Mesothelial cell of epicardium (in vitro differentiated cells): Measurements from ENCODE around the gene CROCC2. TPM values are rescaled to one million over a fixed set of nuclear protein-coding genes. Genes with fewer than 3 reads are reported as not detected.
A peak's percentile ranks its signal among the peaks of the same experiment; 100 is the strongest.

ENCODE experiments used
- DNase-seq, 2 experiments: peaks; one replicate each; pipeline ENCODE4 v3.0.0; 2021; ENCODE audit warnings: low spot score in 2 of 2; ENCODE audit not compliant: unreplicated experiment in 2 of 2
- H3K27ac Mint-ChIP-seq: 2 replicates; pipeline ENCODE4 v1.8.0; 2021; ENCODE audit warnings: mixed read lengths
- H3K27me3 Mint-ChIP-seq: 2 replicates; pipeline ENCODE4 v1.8.0; 2021; ENCODE audit warnings: low read depth, mixed read lengths
- H3K36me3 Mint-ChIP-seq: 2 replicates; pipeline ENCODE4 v1.8.0; 2021; ENCODE audit warnings: mixed read lengths
- H3K4me1 Mint-ChIP-seq: 2 replicates; pipeline ENCODE4 v1.8.0; 2021; ENCODE audit warnings: mixed read lengths
- H3K4me3 Mint-ChIP-seq: 2 replicates; pipeline ENCODE4 v1.8.0; 2021; ENCODE audit warnings: mild to moderate bottlenecking, moderate library complexity, mixed read lengths
- H3K9me3 Mint-ChIP-seq: 2 replicates; pipeline ENCODE4 v1.8.0; 2021; ENCODE audit warnings: mixed read lengths
- total RNA-seq: library from RNA; stranded (reverse); gene quantifications from 3 replicates; pipeline ENCODE4 v1.2.1, GENCODE V29; 2021
- TF ChIP-seq, protein P1 (sequence below): fragments of 200-600 bp; sonication (generic); IDR thresholded peaks from one replicate; pipeline ENCODE4 v1.5.0; 2021; ENCODE audit warnings: antibody characterized with exemption; ENCODE audit not compliant: unreplicated experiment

The CROCC2 gene
- total RNA-seq, 1 donor from 2014 or later, result 0.16 TPM

GRCh38 chr2:240893363-240893844 lies 12.7 kb upstream of the CROCC2 start:
- H3K4me3 Mint-ChIP-seq, result peak overlapping the region; percentile 49
- peaks cover 22% of the 10 kb centered on the region for H3K4me1 Mint-ChIP-seq
- peak in 1 of 2 experiments; percentile 73 for DNase-seq

DNA sequence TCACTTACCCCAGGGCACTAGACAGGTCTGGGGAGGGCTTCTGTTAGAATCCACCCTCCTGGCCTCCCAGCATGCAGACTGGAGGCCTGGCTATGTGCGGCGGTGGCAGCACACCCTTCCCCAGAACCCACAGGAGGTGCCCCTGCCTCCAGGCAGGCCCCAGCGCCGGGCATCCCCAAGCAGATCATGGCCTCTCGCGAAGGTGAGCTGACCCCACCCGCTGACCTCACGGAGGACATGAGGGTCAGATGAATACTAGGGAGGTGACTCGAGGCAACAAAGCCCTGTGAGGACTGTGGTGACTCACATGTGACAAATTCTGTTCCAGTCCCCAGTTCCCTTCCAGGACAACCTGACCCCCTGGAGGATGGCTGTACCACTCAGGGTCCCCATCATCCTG lies 12.1 kb upstream of the CROCC2 start:
- TF ChIP-seq, protein P1, sequence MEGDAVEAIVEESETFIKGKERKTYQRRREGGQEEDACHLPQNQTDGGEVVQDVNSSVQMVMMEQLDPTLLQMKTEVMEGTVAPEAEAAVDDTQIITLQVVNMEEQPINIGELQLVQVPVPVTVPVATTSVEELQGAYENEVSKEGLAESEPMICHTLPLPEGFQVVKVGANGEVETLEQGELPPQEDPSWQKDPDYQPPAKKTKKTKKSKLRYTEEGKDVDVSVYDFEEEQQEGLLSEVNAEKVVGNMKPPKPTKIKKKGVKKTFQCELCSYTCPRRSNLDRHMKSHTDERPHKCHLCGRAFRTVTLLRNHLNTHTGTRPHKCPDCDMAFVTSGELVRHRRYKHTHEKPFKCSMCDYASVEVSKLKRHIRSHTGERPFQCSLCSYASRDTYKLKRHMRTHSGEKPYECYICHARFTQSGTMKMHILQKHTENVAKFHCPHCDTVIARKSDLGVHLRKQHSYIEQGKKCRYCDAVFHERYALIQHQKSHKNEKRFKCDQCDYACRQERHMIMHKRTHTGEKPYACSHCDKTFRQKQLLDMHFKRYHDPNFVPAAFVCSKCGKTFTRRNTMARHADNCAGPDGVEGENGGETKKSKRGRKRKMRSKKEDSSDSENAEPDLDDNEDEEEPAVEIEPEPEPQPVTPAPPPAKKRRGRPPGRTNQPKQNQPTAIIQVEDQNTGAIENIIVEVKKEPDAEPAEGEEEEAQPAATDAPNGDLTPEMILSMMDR, result no peak
- Mint-ChIP-seq H3K4me1 (peaks cover 24% of the 10 kb centered on the region), H3K27ac (peak overlapping the region; percentile 92), H3K27me3 (no peaks in the 10 kb centered on the region), H3K9me3 (no peaks in the 10 kb centered on the region), H3K36me3 (no peaks in the 10 kb centered on the region), H3K4me3 (no peak overlapping the region)
- no peak for DNase-seq

More at GRCh38 chr2:240893363-240893844, 12.7 kb upstream of the CROCC2 start:
- no peaks in the 10 kb centered on the region for H3K36me3 Mint-ChIP-seq
- no peaks in the 10 kb centered on the region for H3K9me3 Mint-ChIP-seq
- H3K27ac Mint-ChIP-seq, result peak overlapping the region; percentile 92
- TF ChIP-seq, protein P1, result no peak
- no peaks in the 10 kb centered on the region for H3K27me3 Mint-ChIP-seq

DNA sequence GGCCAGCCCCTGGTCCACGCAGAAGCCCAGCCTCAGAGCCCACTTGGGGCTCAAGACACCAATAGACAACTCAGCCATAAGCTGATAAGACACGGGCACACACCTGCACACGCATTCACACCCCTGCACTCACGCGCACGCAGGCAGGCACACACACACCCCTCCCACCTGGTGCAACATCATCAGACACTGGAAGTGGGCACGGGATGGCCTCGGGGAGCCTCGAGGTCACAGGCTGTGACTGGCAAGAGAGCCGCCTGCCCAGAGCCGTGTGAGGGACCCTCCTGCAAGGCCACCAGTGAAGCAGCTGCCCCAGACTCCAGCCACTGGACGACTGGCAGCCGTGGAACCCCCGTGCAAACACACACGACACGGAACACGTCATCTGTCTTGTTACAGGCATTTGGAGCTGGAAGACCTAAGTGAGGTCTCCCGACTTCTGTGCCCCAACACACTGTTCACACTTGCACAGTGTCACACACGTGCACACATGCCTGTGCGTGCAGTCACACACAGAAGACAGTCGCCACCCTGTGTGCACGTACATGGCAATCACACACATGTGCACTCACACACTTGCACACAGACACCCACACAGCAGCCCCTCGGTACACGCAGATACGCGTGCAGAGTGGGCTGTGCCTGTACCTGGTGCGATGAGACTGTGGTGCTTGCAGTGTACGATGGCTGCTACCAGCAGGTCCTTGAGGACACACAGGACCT lies 11.1 kb upstream of the CROCC2 start:
- TF ChIP-seq, protein P1, result no peak
- Mint-ChIP-seq H3K36me3 (no peaks in the 10 kb centered on the region), H3K4me3 (no peak overlapping the region), H3K27ac (peak overlapping the region; percentile 47), H3K4me1 (peaks cover 24% of the 10 kb centered on the region), H3K27me3 (no peaks in the 10 kb centered on the region), H3K9me3 (no peaks in the 10 kb centered on the region)
- DNase-seq, result no peak

DNA sequence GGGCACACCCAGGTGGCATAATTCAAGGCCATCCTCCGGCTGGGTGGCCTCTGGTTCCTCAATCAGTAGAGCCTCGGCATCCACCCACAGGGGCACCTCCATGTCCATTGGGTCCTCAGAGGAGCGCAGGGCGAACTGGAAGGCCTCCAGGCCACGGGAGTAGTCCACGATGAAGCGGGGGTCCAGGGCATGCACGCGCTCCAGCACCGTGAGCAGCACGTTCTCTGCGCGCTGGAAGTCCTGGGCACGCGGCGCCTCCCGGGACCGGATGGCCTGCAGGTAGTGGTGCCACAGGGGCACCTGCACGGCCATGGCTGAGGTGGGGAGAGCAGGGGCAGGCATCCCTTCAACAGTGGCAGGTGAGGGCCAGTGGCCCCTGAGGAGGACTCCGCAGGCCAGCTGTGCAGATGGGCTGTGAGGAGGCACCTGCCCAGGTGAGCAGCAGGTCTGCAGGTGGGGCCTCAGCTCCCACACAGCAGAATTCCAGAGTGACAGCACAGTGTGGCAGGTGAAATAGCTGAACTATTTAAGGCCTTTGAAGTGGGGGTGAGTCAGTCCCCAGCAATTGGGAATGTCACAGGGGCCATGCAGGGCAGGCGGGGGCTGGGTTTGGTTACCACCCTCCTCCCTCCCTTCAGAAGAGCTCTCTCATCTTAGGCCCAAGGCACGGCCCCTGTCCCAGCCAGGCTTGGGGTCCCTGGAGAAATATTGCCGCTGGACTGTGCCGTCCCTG lies 10.3 kb upstream of the CROCC2 start, which contains the start of gene MAB21L4:
MAB21L4 (minus strand) TSS at position 501 of the 733 bp plus-strand sequence; CDS start at position 342, 159 bp downstream.
- no peak within 1 kb of the TSS for H3K4me3 Mint-ChIP-seq
- no peaks in the 10 kb centered on the region for H3K27me3 Mint-ChIP-seq
- H3K36me3 Mint-ChIP-seq, result no peaks in the 10 kb centered on the region
- DNase-seq, result no peak
- TF ChIP-seq, protein P1, result no peak
- peaks cover 24% of the 10 kb centered on the region for H3K4me1 Mint-ChIP-seq
- peaks cover 3% of the 10 kb centered on the region for H3K9me3 Mint-ChIP-seq
- H3K27ac Mint-ChIP-seq, result peak within 1 kb of the TSS; percentile 21

GRCh38 chr2:240896394-240896793 lies 9.7 kb upstream of the CROCC2 start:
- TF ChIP-seq, protein P1, result no peak
- no peak for DNase-seq
- H3K4me3 Mint-ChIP-seq, result no peak overlapping the region
- no peaks in the 10 kb centered on the region for H3K27me3 Mint-ChIP-seq
- peaks cover 6% of the 10 kb centered on the region for H3K9me3 Mint-ChIP-seq
- peaks cover 24% of the 10 kb centered on the region for H3K4me1 Mint-ChIP-seq
- H3K36me3 Mint-ChIP-seq, result no peaks in the 10 kb centered on the region
- no peak overlapping the region for H3K27ac Mint-ChIP-seq
